GM18519 (cell line): ENCODE results near the gene USP21.
A peak's percentile ranks its signal among the peaks of the same experiment; 100 is the strongest.

Experiments
- ATAC-seq: cut with Tn5 transposase; IDR thresholded peaks from one replicate; pipeline ENCODE4 v1.9.1; 2021; ENCODE audit warnings: mild to moderate bottlenecking, moderate library complexity; ENCODE audit not compliant: unreplicated experiment, low FRiP score

The USP21 gene

GRCh38 chr1:161133220-161133740 is 26.0 kb upstream of the USP21 start:
- no peak for ATAC-seq

GRCh38 chr1:161137881-161138280 is 21.4 kb upstream of the USP21 start:
- no peak for ATAC-seq

- ATAC-seq = no peak
Measured at GRCh38 chr1:161138431-161138830, 20.9 kb upstream of the USP21 start.

- ATAC-seq = no peak
Measured at GRCh38 chr1:161139766-161140165, 19.5 kb upstream of the USP21 start.

GRCh38 chr1:161140755-161141400 is 18.4 kb upstream of the USP21 start:
- ATAC-seq = no peak

GRCh38 chr1:161145832-161146231 is 13.5 kb upstream of the USP21 start:
- ATAC-seq = no peak

GRCh38 chr1:161153176-161153575 is 6.1 kb upstream of the USP21 start:
- no peak for ATAC-seq

GRCh38 chr1:161153682-161154337 is 5.5 kb upstream of the USP21 start, which contains the start of gene UFC1:
UFC1 (plus strand) TSS chr1:161153978; CDS start chr1:161153998, 20 bp downstream.
- ATAC-seq = no peak

- no peak for ATAC-seq
Measured at GRCh38 chr1:161157867-161158266, 1.4 kb upstream of the USP21 start.

GRCh38 chr1:161158316-161159010 is 837 bp upstream of the USP21 start:
- no peak for ATAC-seq

- ATAC-seq = no peak
Measured at GRCh38 chr1:161159913-161160243, 578 bp downstream of the USP21 start.

GRCh38 chr1:161160671-161161145 is 1.4 kb downstream of the USP21 start:
- ATAC-seq = no peak

- ATAC-seq = no peak
Measured at GRCh38 chr1:161161652-161162051, 2.4 kb downstream of the USP21 start.

GRCh38 chr1:161162052-161162451 is 2.8 kb downstream of the USP21 start:
- ATAC-seq = no peak

GRCh38 chr1:161162806-161163205 is 3.5 kb downstream of the USP21 start:
- ATAC-seq = no peak

GRCh38 chr1:161163793-161164192 is 4.5 kb downstream of the USP21 start:
- no peak for ATAC-seq

- no peak for ATAC-seq
Measured at GRCh38 chr1:161164901-161165610, 5.8 kb downstream of the USP21 start.

- peak; percentile 84 for ATAC-seq
Measured at GRCh38 chr1:161165742-161166668, 6.7 kb downstream of the USP21 start, which contains the start of gene PPOX. PPOX (plus strand) TSS chr1:161166426; CDS start chr1:161166848, 422 bp downstream.

GRCh38 chr1:161166669-161167548 is 7.6 kb downstream of the USP21 start:
- no peak for ATAC-seq
